GM21360 (cell line): Measurements from ENCODE around the gene ZNF292.
"Not testable (repeated sequence)": the region's sequence is repeated elsewhere in the genome, so short reads cannot be mapped to it uniquely, and the experiment has no call there.

Source experiments
- ATAC-seq: cut with Tn5 transposase; IDR thresholded peaks from one replicate; pipeline ENCODE4 v1.9.1; 2021; ENCODE audit warnings: mild to moderate bottlenecking, moderate library complexity; ENCODE audit not compliant: unreplicated experiment

The ZNF292 gene

GRCh38 chr6:87261534-87261933, 106.2 kb downstream of the ZNF292 start:
- no peak for ATAC-seq

- ATAC-seq, result no peak
Measured at GRCh38 chr6:87264481-87264880, 109.1 kb downstream of the ZNF292 start.

- no peak for ATAC-seq
Measured at GRCh38 chr6:87274660-87275274, 119.4 kb downstream of the ZNF292 start.

GRCh38 chr6:87276624-87277023, 121.3 kb downstream of the ZNF292 start:
- no peak for ATAC-seq

- ATAC-seq, result no peak
Measured at GRCh38 chr6:87277123-87277522, 121.8 kb downstream of the ZNF292 start.

- no peak for ATAC-seq
Measured at GRCh38 chr6:87279196-87279595, 123.8 kb downstream of the ZNF292 start.

GRCh38 chr6:87281426-87281825, 126.1 kb downstream of the ZNF292 start:
- no peak for ATAC-seq

GRCh38 chr6:87282743-87283142, 127.4 kb downstream of the ZNF292 start:
- no peak for ATAC-seq

- ATAC-seq, result no peak
Measured at GRCh38 chr6:87283461-87283860, 128.1 kb downstream of the ZNF292 start.

- ATAC-seq, result no peak
Measured at GRCh38 chr6:87287251-87287650, 131.9 kb downstream of the ZNF292 start.

- ATAC-seq, result no peak
Measured at GRCh38 chr6:87289571-87289970, 134.2 kb downstream of the ZNF292 start.

- no peak for ATAC-seq
Measured at GRCh38 chr6:87291883-87292282, 136.5 kb downstream of the ZNF292 start.

- no peak for ATAC-seq
Measured at GRCh38 chr6:87293526-87293925, 138.2 kb downstream of the ZNF292 start.

- no peak for ATAC-seq
Measured at GRCh38 chr6:87297119-87297518, 141.8 kb downstream of the ZNF292 start.

- not testable (repeated sequence) for ATAC-seq
Measured at GRCh38 chr6:87301277-87301676, 145.9 kb downstream of the ZNF292 start.

GRCh38 chr6:87308970-87309369, 153.6 kb downstream of the ZNF292 start:
- no peak for ATAC-seq

GRCh38 chr6:87312860-87313259, 157.5 kb downstream of the ZNF292 start:
- ATAC-seq, result no peak
